AG09309 (cell line): ENCODE measurements around the gene ZG16B.

Source experiments
- DNase-seq: peaks from one replicate; pipeline ENCODE4 v3.0.0-alpha.2; 2010; ENCODE audit warnings: low read depth
- H3K4me3 ChIP-seq: 2 replicates; pipeline ENCODE4 v1.5.1; 2011; ENCODE audit warnings: mild to moderate bottlenecking, low read depth, low read length, moderate library complexity; ENCODE audit not compliant: control insufficient read depth
- TF ChIP-seq, protein P1 (sequence below): IDR thresholded peaks from 2 replicates; pipeline ENCODE4 v1.5.1; 2011; ENCODE audit warnings: mild to moderate bottlenecking, low read depth, low read length, inconsistent platforms; ENCODE audit not compliant: insufficient read depth, control insufficient read depth; ENCODE audit errors: missing control alignments

ZG16B gene

DNA sequence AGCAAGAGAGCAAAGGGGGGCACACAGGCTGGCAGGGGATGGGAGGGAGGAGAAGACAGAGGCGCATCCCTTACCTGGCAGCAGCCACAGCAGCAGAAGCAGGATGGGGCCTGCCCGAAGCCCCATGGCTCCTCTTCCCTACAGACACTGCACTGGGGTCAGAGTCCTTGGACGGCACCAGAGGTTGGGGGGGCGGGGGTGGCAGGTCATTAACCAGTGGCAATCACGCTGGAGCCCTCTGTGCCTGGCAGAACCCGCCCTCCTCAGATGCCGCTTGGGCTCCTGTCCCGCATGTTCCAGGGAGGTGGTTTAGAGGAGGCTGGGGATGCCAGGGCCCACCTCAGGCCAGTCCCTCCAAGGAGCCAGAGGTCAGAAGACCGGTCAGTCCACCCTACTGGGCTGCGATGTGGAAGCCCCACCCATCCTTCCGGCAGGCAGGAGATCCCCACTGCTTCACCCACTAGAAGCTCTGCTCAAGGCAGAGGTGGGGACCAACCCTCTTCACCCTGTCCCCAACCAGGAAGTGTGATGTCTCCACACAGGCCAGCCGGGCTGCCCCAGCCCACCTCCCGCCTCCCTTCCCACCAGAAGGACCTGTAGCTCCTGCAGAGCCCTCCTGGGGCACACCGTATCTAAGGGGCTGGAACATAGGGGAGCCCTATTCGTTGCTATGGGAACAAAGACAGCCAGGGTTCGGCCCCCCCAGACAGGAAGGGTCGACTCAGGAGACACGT, 11.7 kb downstream of the ZG16B start:
- no peak for DNase-seq
- peak overlapping the region; percentile 11; the same call in 1 of the 2 replicates for H3K4me3 ChIP-seq
- TF ChIP-seq, protein P1, sequence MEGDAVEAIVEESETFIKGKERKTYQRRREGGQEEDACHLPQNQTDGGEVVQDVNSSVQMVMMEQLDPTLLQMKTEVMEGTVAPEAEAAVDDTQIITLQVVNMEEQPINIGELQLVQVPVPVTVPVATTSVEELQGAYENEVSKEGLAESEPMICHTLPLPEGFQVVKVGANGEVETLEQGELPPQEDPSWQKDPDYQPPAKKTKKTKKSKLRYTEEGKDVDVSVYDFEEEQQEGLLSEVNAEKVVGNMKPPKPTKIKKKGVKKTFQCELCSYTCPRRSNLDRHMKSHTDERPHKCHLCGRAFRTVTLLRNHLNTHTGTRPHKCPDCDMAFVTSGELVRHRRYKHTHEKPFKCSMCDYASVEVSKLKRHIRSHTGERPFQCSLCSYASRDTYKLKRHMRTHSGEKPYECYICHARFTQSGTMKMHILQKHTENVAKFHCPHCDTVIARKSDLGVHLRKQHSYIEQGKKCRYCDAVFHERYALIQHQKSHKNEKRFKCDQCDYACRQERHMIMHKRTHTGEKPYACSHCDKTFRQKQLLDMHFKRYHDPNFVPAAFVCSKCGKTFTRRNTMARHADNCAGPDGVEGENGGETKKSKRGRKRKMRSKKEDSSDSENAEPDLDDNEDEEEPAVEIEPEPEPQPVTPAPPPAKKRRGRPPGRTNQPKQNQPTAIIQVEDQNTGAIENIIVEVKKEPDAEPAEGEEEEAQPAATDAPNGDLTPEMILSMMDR: no peak

DNA sequence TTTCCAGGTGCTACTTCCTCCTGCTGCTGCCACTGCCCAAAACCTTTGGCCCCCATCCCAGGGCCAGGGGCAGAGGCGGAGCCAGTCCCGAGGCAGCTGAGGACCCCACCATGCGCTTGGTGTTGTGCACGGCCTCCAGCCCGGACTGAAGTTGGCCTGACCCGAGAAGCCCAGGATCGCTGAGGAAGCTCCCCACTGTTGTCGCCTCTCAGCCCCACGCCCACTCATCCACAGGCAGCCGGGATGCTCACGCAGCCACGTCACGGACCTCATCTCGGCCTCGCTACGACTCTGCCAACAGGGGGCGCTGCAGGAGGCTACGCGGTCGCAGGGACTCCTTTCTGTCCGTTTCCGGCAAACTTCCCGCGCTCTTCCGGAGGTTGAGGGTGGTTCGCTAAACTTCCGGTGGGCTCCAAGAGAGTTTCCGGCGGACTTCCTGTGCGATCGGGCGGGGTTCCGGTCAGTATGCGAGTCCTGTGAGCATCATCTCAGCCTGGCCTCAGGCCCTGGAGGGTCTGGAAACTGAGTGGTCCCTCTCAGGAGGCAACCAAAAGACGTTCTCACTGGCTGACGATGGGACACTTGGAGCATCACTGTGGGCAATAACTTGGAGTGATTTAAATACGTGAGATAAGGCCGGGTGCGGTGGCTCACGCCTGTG, 12.4 kb downstream of the ZG16B start:
- TF ChIP-seq, protein P1: peak; percentile 61
- H3K4me3 ChIP-seq: peak overlapping the region; percentile 11
- DNase-seq: no peak

GRCh38 chr16:2843526-2843925, 13.4 kb downstream of the ZG16B start:
- H3K4me3 ChIP-seq: no peak overlapping the region
- DNase-seq: no peak
- TF ChIP-seq, protein P1: no peak

GRCh38 chr16:2845116-2845515, 15.0 kb downstream of the ZG16B start:
- H3K4me3 ChIP-seq: no peak overlapping the region
- TF ChIP-seq, protein P1: no peak
- no peak for DNase-seq

- no peak overlapping the region for H3K4me3 ChIP-seq
- peak; percentile 63 for DNase-seq
- TF ChIP-seq, protein P1: no peak
Measured at GRCh38 chr16:2846511-2847310, 16.6 kb downstream of the ZG16B start.

DNA sequence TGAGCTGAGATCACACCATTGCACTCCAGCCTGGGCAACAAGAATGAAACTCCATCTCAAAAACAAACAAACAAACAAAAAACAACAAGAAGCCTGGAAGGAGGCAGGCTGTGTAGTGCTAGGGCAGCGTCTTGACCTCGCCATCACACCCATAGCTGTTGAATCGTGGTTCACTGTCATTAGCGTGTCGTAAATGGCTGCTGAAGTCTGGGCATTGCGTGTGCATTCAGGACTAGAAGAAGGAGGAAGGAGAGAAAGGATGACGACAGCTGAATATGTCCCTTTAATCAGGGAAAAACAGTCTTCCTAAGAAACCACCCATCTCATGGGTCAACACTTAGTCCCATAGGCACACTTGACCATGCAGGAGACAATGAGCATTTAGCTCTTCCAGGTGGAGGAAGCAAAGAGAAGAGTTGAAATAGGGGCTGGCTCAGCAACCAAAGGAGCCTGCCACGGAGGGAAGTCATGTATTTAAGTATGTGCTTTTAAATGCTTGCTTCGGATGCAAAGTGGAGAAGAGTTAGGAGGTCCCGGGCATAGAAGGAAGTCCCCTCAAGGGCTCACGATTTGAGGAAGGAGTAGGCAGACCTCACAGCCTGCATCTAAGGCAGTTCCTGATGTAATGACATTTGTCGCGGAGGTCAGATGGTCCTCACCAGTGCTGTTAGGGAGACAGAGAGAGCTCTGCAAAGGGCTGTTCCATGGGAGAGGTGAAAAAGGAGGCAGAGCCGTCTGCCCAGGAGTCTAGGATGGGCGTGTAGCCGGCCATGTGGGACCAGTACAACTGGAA, 19.0 kb downstream of the ZG16B start:
- no peak for DNase-seq
- TF ChIP-seq, protein P1: no peak
- no peak overlapping the region for H3K4me3 ChIP-seq
